AG04450 (cell line): ENCODE results near the gene MAPKAP1. TPM values are rescaled to one million over a fixed set of nuclear protein-coding genes. Genes with fewer than 3 reads are reported as not detected.

Source experiments
- CTCF ChIA-PET: fragments of 300-600, 350-600 bp; formaldehyde crosslinking; extraction: SDS; loops from one replicate; lab custom pipeline; 2022; ENCODE audit warnings: antibody characterized with exemption, inconsistent platforms; lab: Charles Lee
- POLR2A ChIA-PET: fragments of 350-600 bp; formaldehyde crosslinking; extraction: SDS; loops from one replicate; lab custom pipeline; 2021; ENCODE audit warnings: antibody characterized with exemption, inconsistent platforms; lab: Yijun Ruan, JAX
- DNase-seq: peaks from one replicate; pipeline ENCODE4 v3.0.0-alpha.2; 2011; ENCODE audit warnings: low read depth, low spot score
- H3K27ac ChIP-seq: one replicate; pipeline ENCODE4 v1.5.1; 2012; ENCODE audit warnings: low read depth, low read length, control low read depth
- H3K27me3 ChIP-seq: one replicate; pipeline ENCODE4 v1.6.0; 2012; ENCODE audit warnings: low read length; ENCODE audit not compliant: control insufficient read depth, insufficient read depth
- H3K4me3 ChIP-seq: 2 replicates; pipeline ENCODE4 v1.5.1; 2011; ENCODE audit warnings: mild to moderate bottlenecking, low read depth, low read length, control low read depth
- H3K9me3 ChIP-seq: 2 replicates; pipeline ENCODE4 v1.5.1; 2012; ENCODE audit warnings: low read length; ENCODE audit not compliant: control insufficient read depth, insufficient read depth
- CTCF ChIP-seq: IDR thresholded peaks from 2 replicates; pipeline ENCODE4 v1.5.1; 2011; ENCODE audit warnings: low read depth, low read length, control low read depth, inconsistent platforms
- polyA plus RNA-seq: library from polyadenylated mRNA; depleted of rRNA; stranded (reverse); fragments of >200 nt; gene quantifications from 2 replicates; pipeline ENCODE4 v1.2.3, GENCODE V29; 2011

MAPKAP1 gene
- polyA plus RNA-seq, 1 experiment = 140 TPM

DNA sequence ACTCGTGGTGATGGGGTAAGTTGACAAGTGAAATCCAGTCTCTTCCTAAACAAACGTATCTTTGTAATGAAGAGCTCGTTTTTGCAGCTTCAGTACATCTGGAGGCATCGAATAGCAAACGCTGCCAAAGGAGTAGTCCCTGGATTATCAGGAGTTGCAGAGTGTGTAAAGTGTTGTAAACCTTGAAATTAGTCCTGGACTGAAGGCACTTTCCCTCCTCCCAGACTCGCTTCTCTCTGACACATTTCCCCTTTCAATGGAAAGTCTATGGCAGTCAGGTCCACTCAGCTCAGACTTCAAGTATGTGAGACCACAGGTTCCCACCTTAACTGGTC is 38.6 kb upstream of the MAPKAP1 start:
- DNase-seq = no peak
- CTCF ChIA-PET = interaction anchor here (0.7 to 2.3 kb wide), 2 partner anchors 187 to 338 kb away, joined by 3 to 20 read pairs; no protein-coding TSS in a partner anchor
- H3K9me3 ChIP-seq = no peaks in the 10 kb centered on the region; the same call in 1 of the 2 replicates
- POLR2A ChIA-PET = interaction anchor here (0.5 to 0.8 kb wide), 2 partner anchors 39 to 49 kb away, joined by 4 to 7 read pairs; partner anchors contain the start of gene MAPKAP1
- H3K27ac ChIP-seq = no peak overlapping the region
- no peaks in the 10 kb centered on the region for H3K27me3 ChIP-seq
- no peak for TF ChIP-seq CTCF
- H3K4me3 ChIP-seq = peak overlapping the region; percentile 74

DNA sequence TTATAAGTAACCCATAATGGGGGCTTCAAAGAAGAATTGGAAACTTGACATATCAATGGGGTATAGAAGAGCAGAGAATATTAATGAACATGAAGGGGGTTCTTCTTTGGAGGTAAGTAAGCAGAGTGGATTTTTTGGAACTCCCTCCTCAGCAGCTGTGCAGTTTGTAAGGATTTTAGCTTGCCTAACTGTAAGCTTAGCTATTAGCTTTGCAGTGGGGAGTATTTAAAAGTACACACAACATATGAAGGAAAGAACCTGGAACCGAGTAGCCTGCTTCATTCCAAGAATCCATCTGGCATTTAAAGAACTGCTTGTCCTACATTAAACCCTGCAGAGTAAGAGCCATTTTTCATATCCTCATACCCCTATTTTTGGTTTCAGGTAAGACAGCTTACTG is 38.0 kb upstream of the MAPKAP1 start:
- no peak for TF ChIP-seq CTCF
- CTCF ChIA-PET = interaction anchor here (2.3 kb wide), 1 partner anchor 187 kb away, joined by 20 read pairs; no protein-coding TSS in a partner anchor

DNA sequence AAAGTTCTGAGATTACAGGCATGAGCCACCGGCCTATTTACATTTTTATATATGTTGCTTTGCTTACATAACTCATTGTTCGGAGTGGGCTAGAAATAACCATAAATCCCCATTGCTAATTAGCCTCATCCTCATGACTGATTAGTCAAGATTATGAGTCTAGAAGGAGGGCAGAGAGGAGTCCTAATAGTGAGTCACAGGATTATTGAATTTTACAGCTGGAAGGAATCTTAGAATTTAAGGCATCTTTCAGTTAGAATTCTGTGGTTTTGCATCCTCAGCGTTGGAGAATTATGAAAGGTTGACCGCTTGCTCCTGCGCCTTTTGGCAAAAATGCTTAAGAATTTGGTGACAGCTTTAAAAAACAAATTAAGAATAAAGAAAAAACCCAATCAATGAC is 37.6 kb upstream of the MAPKAP1 start:
- no peak overlapping the region for H3K4me3 ChIP-seq
- H3K27me3 ChIP-seq = no peaks in the 10 kb centered on the region
- ChIA-PET CTCF (interaction anchor here (2.3 kb wide), 1 partner anchor 186 kb away, joined by 20 read pairs; no protein-coding TSS in a partner anchor), POLR2A (interaction anchor here (1.1 kb wide), 1 partner anchor 38 kb away, joined by 4 read pairs; the partner anchor contains the start of gene MAPKAP1)
- peak overlapping the region; percentile 52 for H3K27ac ChIP-seq
- no peak for TF ChIP-seq CTCF
- no peaks in the 10 kb centered on the region; the same call in 1 of the 2 replicates for H3K9me3 ChIP-seq
- peak; percentile 26 for DNase-seq

More for the DNA sequence above, 38.0 kb upstream of the MAPKAP1 start:
- Histone ChIP-seq H3K4me3 (no peak overlapping the region), H3K9me3 (no peaks in the 10 kb centered on the region; the same call in 1 of the 2 replicates), H3K27ac (peak overlapping the region; percentile 52), H3K27me3 (no peaks in the 10 kb centered on the region)
- POLR2A ChIA-PET = interaction anchor here (0.5 to 1.1 kb wide), 2 partner anchors 38 to 49 kb away, joined by 4 read pairs; partner anchors contain the start of gene MAPKAP1
- DNase-seq = no peak

GRCh38 chr9:125743682-125744428 is 36.8 kb upstream of the MAPKAP1 start:
- DNase-seq = no peak
- POLR2A ChIA-PET = interaction anchor here (1.1 kb wide), 1 partner anchor 37 kb away, joined by 4 read pairs; the partner anchor contains the start of gene MAPKAP1
- CTCF ChIA-PET = no interaction called here
- no peaks in the 10 kb centered on the region for H3K27me3 ChIP-seq
- no peak overlapping the region for H3K4me3 ChIP-seq
- H3K27ac ChIP-seq = no peak overlapping the region
- no peaks in the 10 kb centered on the region; the same call in 1 of the 2 replicates for H3K9me3 ChIP-seq
- TF ChIP-seq CTCF = no peak

GRCh38 chr9:125742657-125743056 is 35.6 kb upstream of the MAPKAP1 start:
- ChIA-PET POLR2A (no interaction called here), CTCF (no interaction called here)
- H3K27ac ChIP-seq = no peak overlapping the region

More at GRCh38 chr9:125742657-125743056, 35.6 kb upstream of the MAPKAP1 start:
- Histone ChIP-seq H3K27me3 (no peaks in the 10 kb centered on the region), H3K9me3 (no peaks in the 10 kb centered on the region; the same call in 1 of the 2 replicates), H3K4me3 (no peak overlapping the region)
- no peak for DNase-seq
- no peak for TF ChIP-seq CTCF
